ENCODE measurements around the gene SUCO. TPM values are rescaled to one million over a fixed set of nuclear protein-coding genes. Genes with fewer than 3 reads are reported as not detected.

SUCO gene
- total RNA-seq, 1 experiment from 2014 or later: 37.7 TPM

- H3K9me3 ChIP-seq (ENCODE audit: control insufficient read depth, low read depth, low read length): peaks cover 25% of the 10 kb centered on the region
- no peaks in the 10 kb centered on the region for H3K27me3 Mint-ChIP-seq (ENCODE audit: low read depth)
- no peak overlapping the region for H3K4me2 ChIP-seq (ENCODE audit: insufficient read depth, insufficient read length, low read length)
- no peaks in the 10 kb centered on the region for H3K79me2 ChIP-seq (ENCODE audit: insufficient read depth, low read length)
- no peak overlapping the region for H3T11ph ChIP-seq (ENCODE audit: low read length)
- no peak overlapping the region for H3K18ac ChIP-seq (ENCODE audit: insufficient read length, low read depth, low read length)
- H2BK20ac ChIP-seq (ENCODE audit: low read depth, low read length, poor library complexity, severe bottlenecking): no peak overlapping the region
- H3K23me2 ChIP-seq (ENCODE audit: insufficient read length, low read depth, low read length, poor library complexity, severe bottlenecking): no peaks in the 10 kb centered on the region
- no peaks in the 10 kb centered on the region for H3K27me3 ChIP-seq (ENCODE audit: insufficient read depth, low read length)
- H3K4me1 Mint-ChIP-seq: no peaks in the 10 kb centered on the region
- no peak overlapping the region for H3K4me3 Mint-ChIP-seq
- H3K14ac ChIP-seq (ENCODE audit: insufficient read depth, low read length): no peak overlapping the region
- no CpG with 5 or more reads among the region's 3 CpGs for WGBS (ENCODE audit: extremely low coverage, insufficient read length, low lambda C conversion rate)
- H3K23ac ChIP-seq (ENCODE audit: insufficient read length, low read depth, low read length): no peak overlapping the region
- peaks cover 19 to 42% (median 36%) of the 10 kb centered on the region in 3 experiments for H3K36me3 Mint-ChIP-seq (ENCODE audit: insufficient read depth in 1 of 3, low read depth in 3 of 3)
- H4K8ac ChIP-seq (replicated peaks; ENCODE audit: insufficient read length, low read depth, low read length): no peak overlapping the region
- H3K9me3 Mint-ChIP-seq: peaks cover 33 to 40% of the 10 kb centered on the region in 2 experiments
- no peaks in the 10 kb centered on the region for H3K79me1 ChIP-seq (ENCODE audit: insufficient read depth, low read depth, low read length, poor library complexity, severe bottlenecking)
- no peaks in the 10 kb centered on the region for H4K20me1 ChIP-seq (ENCODE audit: control insufficient read depth, insufficient read depth, insufficient read length)
- no peak overlapping the region for H2BK12ac ChIP-seq (ENCODE audit: insufficient read length, low read depth, low read length)
- H2BK120ac ChIP-seq (ENCODE audit: low read depth, low read length, poor library complexity, severe bottlenecking): no peak overlapping the region
- no peak overlapping the region for H3K27ac Mint-ChIP-seq
- no peak overlapping the region for H2AFZ ChIP-seq (ENCODE audit: low read length)
- no peak overlapping the region for H2BK5ac ChIP-seq (ENCODE audit: insufficient read length, low read length)
- no peak for DNase-seq
- no peaks in the 10 kb centered on the region for H3K4me1 ChIP-seq (ENCODE audit: insufficient read depth, low read length)
- no peak overlapping the region for H2AK5ac ChIP-seq (ENCODE audit: insufficient read length, low read length)
- TF ChIP-seq CTCF (conservative IDR thresholded peaks at IDR 0.05): no peak
- H4K5ac ChIP-seq (ENCODE audit: insufficient read length, low read depth, low read length): no peak overlapping the region
- H3K9ac ChIP-seq (ENCODE audit: extremely low read depth, insufficient read length, low read length): no peak overlapping the region
- H3K4ac ChIP-seq (ENCODE audit: low read depth, low read length): no peak overlapping the region
- no peak overlapping the region for H3K56ac ChIP-seq (ENCODE audit: insufficient read length, low read depth, low read length)
- H3K27ac ChIP-seq (ENCODE audit: insufficient read length, low read depth, low read length): no peak overlapping the region
- H2BK15ac ChIP-seq (ENCODE audit: low read depth, low read length): no peak overlapping the region
- no peak overlapping the region for H4K91ac ChIP-seq (ENCODE audit: insufficient read length, low read depth, low read length)
Measured at GRCh38 chr1:172622541-172622940, 89.6 kb downstream of the SUCO start.

Data from H9 (cell line).